Spleen (tissue), 11 donors: ENCODE data around the gene CACNA1H. TPM values are rescaled to one million over a fixed set of nuclear protein-coding genes. Genes with fewer than 3 reads are reported as not detected.

Experiments
- DNase-seq: peaks from one replicate; pipeline ENCODE4 v3.0.0-alpha.2; 2020
- H3K27ac ChIP-seq, 8 donors: fragments of 200-600 bp; sonication (generic) in 7 of 8; 1 replicate in 4 of 8; 2 replicates in 4 of 8; pipeline versions ENCODE4 v1.5.0 to v1.8.0; 2016 to 2021; ENCODE audit warnings: inconsistent platforms in 4 of 8, mild to moderate bottlenecking in 4 of 8, moderate library complexity in 1 of 8
- H3K27me3 ChIP-seq, 7 donors: fragments of 200-600 bp; sonication (generic) in 6 of 7; replicated peaks in 1 of 7; 1 replicate in 4 of 7; 2 replicates in 3 of 7; pipeline versions ENCODE4 v1.5.0 to v1.8.0; 2016 to 2021; ENCODE audit warnings: inconsistent platforms in 3 of 7, mild to moderate bottlenecking in 1 of 7
- H3K36me3 ChIP-seq, 6 donors: fragments of 200-600 bp; sonication (generic) in 5 of 6; 1 replicate in 4 of 6; 2 replicates in 2 of 6; pipeline versions ENCODE4 v1.5.0 to v1.8.0; 2016 to 2021; ENCODE audit warnings: inconsistent platforms in 2 of 6
- H3K4me1 ChIP-seq, 6 donors: fragments of 200-600 bp; sonication (generic) in 5 of 6; 1 replicate in 3 of 6; 2 replicates in 3 of 6; pipeline versions ENCODE4 v1.5.0 to v1.8.0; 2016 to 2021; ENCODE audit warnings: inconsistent platforms in 3 of 6
- H3K4me3 ChIP-seq, 8 donors: fragments of 200-600 bp; sonication (generic) in 7 of 8; 1 replicate in 4 of 8; 2 replicates in 4 of 8; pipeline versions ENCODE4 v1.5.0 to v1.8.0; 2016 to 2021; ENCODE audit warnings: inconsistent platforms in 4 of 8, mild to moderate bottlenecking in 4 of 8, moderate library complexity in 2 of 8
- H3K9me3 ChIP-seq, 8 donors: fragments of 200-600 bp; sonication (generic) in 7 of 8; 1 replicate in 4 of 8; 2 replicates in 4 of 8; pipeline versions ENCODE4 v1.5.0 to v1.8.0; 2016 to 2021; ENCODE audit warnings: inconsistent platforms in 4 of 8
- CTCF ChIP-seq, 11 experiments: fragments of 200-600 bp in 7 of 11; fragments of 450-650 bp in 4 of 11; sonication (generic) in 4 of 11; IDR thresholded peaks in 8 of 11; conservative IDR thresholded peaks in 3 of 11; 1 replicate in 7 of 11; 2 replicates in 4 of 11; pipeline versions ENCODE4 v1.4.0 to v1.8.0; 2016 to 2021; ENCODE audit warnings: antibody characterized with exemption in 11 of 11, inconsistent platforms in 4 of 11, mild to moderate bottlenecking in 1 of 11
- POLR2A ChIP-seq, 3 donors: fragments of 450-650 bp; IDR thresholded peaks; one replicate each; pipeline ENCODE4 v1.5.1; 2017; ENCODE audit warnings: antibody characterized with exemption in 3 of 3, mild to moderate bottlenecking in 1 of 3
- POLR2AphosphoS5 ChIP-seq, 3 donors: sonication (generic); formaldehyde crosslinking; IDR thresholded peaks; one replicate each; pipeline ENCODE4 v1.5.1; 2017; ENCODE audit warnings: antibody characterized with exemption in 3 of 3
- WGBS, 5 donors: extraction: QIAGEN DNeasy Blood & Tissue Kit in 3 of 5; methylation state at CpG; one replicate each; pipeline versions ENCODE4 v1.1.5 to v1.1.7; 2013 to 2018; 5-methylcytosine and 5-hydroxymethylcytosine counted together
- intact Hi-C: fragments of 100-400 bp; cut with DNase I; formaldehyde crosslinking; loops from one replicate; pipeline ENCODE4 v1.15.0; 2023; ENCODE audit warnings: low total_unique reads
- polyA plus RNA-seq, 3 donors: library from polyadenylated mRNA; stranded (reverse); fragments of 200-250 nt; gene quantifications; one replicate each; pipeline ENCODE4 v1.2.1, GENCODE V29; 2013
- total RNA-seq, 7 donors: library from RNA; depleted of rRNA in 3 of 7; stranded (reverse); fragments of >200 nt in 3 of 7; fragmentation: NEBNext Ultra II Directional in 4 of 7; extraction: Animal tissue kit (Norgen Biotek cat#: 25700) in 4 of 7; gene quantifications; one replicate each; pipeline versions ENCODE4 v1.1.0 to v1.2.1, GENCODE V29; 2016 to 2021
- donor health status: healthy with polysubstance abuse.
- donor health status: DM: no; HTN: no; CAD: no; lungs with moderate emphysema.
- donor health status: DM: no; HTN: no; CAD: no.
- donor health status: Bipolar disorder and iron deficiency.
- donor health status: healthy.
- donor health status: DM: no; HTN: no; CAD: no.
- donor health status: DM: yes; HTN: yes; CAD: no.

Gene CACNA1H
- total and polyA plus RNA-seq, 10 donors, result 0.33 to 2.1 (median 0.70) TPM

- peaks cover 0 to 11% (median 0%) of the 10 kb centered on the region in 6 donors for H3K4me1 ChIP-seq
- H3K27me3 ChIP-seq, result peaks cover 0 to 92% (median 31%) of the 10 kb centered on the region in 7 donors
- no peaks in the 10 kb centered on the region for H3K36me3 ChIP-seq
- no peaks in the 10 kb centered on the region for H3K9me3 ChIP-seq
- intact Hi-C loops, result no loop called here
- H3K4me3 ChIP-seq, result no peak overlapping the region
- no peak for DNase-seq
- no peak for TF ChIP-seq POLR2A (IDR thresholded peaks at IDR 0.05)
- no peak for TF ChIP-seq POLR2AphosphoS5 (IDR thresholded peaks at IDR 0.05)
- 44 to 61% (median 54%) methylated on average over 17 to 34 of the region's 34 CpGs for WGBS, 5 donors
- no peak overlapping the region for H3K27ac ChIP-seq
Measured at GRCh38 chr16:1117176-1117900, 35.6 kb upstream of the CACNA1H start.

GRCh38 chr16:1117926-1118325, 35.0 kb upstream of the CACNA1H start:
- peaks cover 0 to 89% (median 31%) of the 10 kb centered on the region in 7 donors for H3K27me3 ChIP-seq
- TF ChIP-seq CTCF (IDR thresholded peaks at IDR 0.05 in 8 of 11, conservative IDR thresholded peaks at IDR 0.05 in 3 of 11) (no peak), POLR2A (IDR thresholded peaks at IDR 0.05) (no peak), POLR2AphosphoS5 (IDR thresholded peaks at IDR 0.05) (no peak)
- H3K36me3 ChIP-seq, result no peaks in the 10 kb centered on the region
- H3K27ac ChIP-seq, result no peak overlapping the region
- H3K4me3 ChIP-seq, result no peak overlapping the region
- intact Hi-C loops, result no loop called here
- no peak for DNase-seq
- WGBS, 5 donors, result 73 to 89% (median 80%) methylated on average over 3 to 19 of the region's 19 CpGs
- no peaks in the 10 kb centered on the region for H3K9me3 ChIP-seq
- H3K4me1 ChIP-seq, result peaks cover 0 to 11% (median 0%) of the 10 kb centered on the region in 6 donors

- peaks cover 0 to 11% (median 0%) of the 10 kb centered on the region in 6 donors for H3K4me1 ChIP-seq
- no peak for TF ChIP-seq CTCF (IDR thresholded peaks at IDR 0.05 in 8 of 11, conservative IDR thresholded peaks at IDR 0.05 in 3 of 11)
- no peak for TF ChIP-seq POLR2AphosphoS5 (IDR thresholded peaks at IDR 0.05)
- no peak for TF ChIP-seq POLR2A (IDR thresholded peaks at IDR 0.05)
- H3K4me3 ChIP-seq, result no peak overlapping the region
- H3K27ac ChIP-seq, result no peak overlapping the region
- DNase-seq, result no peak
- no peaks in the 10 kb centered on the region for H3K36me3 ChIP-seq
- H3K9me3 ChIP-seq, result no peaks in the 10 kb centered on the region
- WGBS, 5 donors, result 53 to 73% (median 63%) methylated on average over 12 to 19 of the region's 19 CpGs
- peaks cover 0 to 92% (median 31%) of the 10 kb centered on the region in 7 donors for H3K27me3 ChIP-seq
- intact Hi-C loops, result no loop called here
Measured at GRCh38 chr16:1119129-1119528, 33.8 kb upstream of the CACNA1H start.

GRCh38 chr16:1119766-1120576, 32.9 kb upstream of the CACNA1H start:
- Histone ChIP-seq H3K27ac (no peak overlapping the region), H3K4me1 (peaks cover 0 to 11% (median 0%) of the 10 kb centered on the region in 6 donors), H3K36me3 (no peaks in the 10 kb centered on the region), H3K27me3 (peaks cover 0 to 92% (median 39%) of the 10 kb centered on the region in 7 donors), H3K4me3 (no peak overlapping the region), H3K9me3 (no peaks in the 10 kb centered on the region)
- WGBS, 5 donors, result 61 to 69% (median 63%) methylated on average over 28 to 35 of the region's 35 CpGs
- no peak for DNase-seq
- no peak for TF ChIP-seq POLR2A (IDR thresholded peaks at IDR 0.05)
- TF ChIP-seq POLR2AphosphoS5 (IDR thresholded peaks at IDR 0.05), result no peak
- TF ChIP-seq CTCF (IDR thresholded peaks at IDR 0.05 in 8 of 11, conservative IDR thresholded peaks at IDR 0.05 in 3 of 11), result no peak
- intact Hi-C loops, result no loop called here
